Activated effector memory CD4-positive, alpha-beta T cell treated with Interleukin-2 at 50 U/mL for 16 hours (primary cell): ENCODE data around the gene SERPINH1.

Experiments
- DNase-seq: peaks from one replicate; pipeline ENCODE4 v3.0.0-alpha.2; 2020

SERPINH1 gene

GRCh38 chr11:75557666-75558494, 4.2 kb upstream of the SERPINH1 start:
- DNase-seq: no peak

GRCh38 chr11:75558939-75559843, 2.9 kb upstream of the SERPINH1 start:
- DNase-seq: no peak

GRCh38 chr11:75560644-75561043, 1.4 kb upstream of the SERPINH1 start:
- no peak for DNase-seq

- DNase-seq: no peak
Measured at GRCh38 chr11:75561426-75562047, 516 bp upstream of the SERPINH1 start.

- DNase-seq: no peak
Measured at GRCh38 chr11:75562836-75563484, 907 bp downstream of the SERPINH1 start.

GRCh38 chr11:75563501-75563977, 1.5 kb downstream of the SERPINH1 start:
- DNase-seq: no peak

GRCh38 chr11:75563978-75564552, 2.0 kb downstream of the SERPINH1 start:
- no peak for DNase-seq

GRCh38 chr11:75565221-75565814, 3.3 kb downstream of the SERPINH1 start:
- DNase-seq: no peak

GRCh38 chr11:75565916-75566762, 4.1 kb downstream of the SERPINH1 start:
- DNase-seq: no peak

GRCh38 chr11:75566763-75567279, 4.8 kb downstream of the SERPINH1 start:
- DNase-seq: no peak

GRCh38 chr11:75567971-75568370, 5.9 kb downstream of the SERPINH1 start:
- no peak for DNase-seq

GRCh38 chr11:75568616-75569219, 6.7 kb downstream of the SERPINH1 start:
- DNase-seq: no peak

GRCh38 chr11:75570559-75571139, 8.6 kb downstream of the SERPINH1 start:
- no peak for DNase-seq

GRCh38 chr11:75571625-75572024, 9.6 kb downstream of the SERPINH1 start:
- DNase-seq: no peak

- DNase-seq: no peak
Measured at GRCh38 chr11:75572744-75573143, 10.7 kb downstream of the SERPINH1 start.

GRCh38 chr11:75574698-75575602, 12.9 kb downstream of the SERPINH1 start:
- no peak for DNase-seq

- no peak for DNase-seq
Measured at GRCh38 chr11:75576017-75576416, 14.0 kb downstream of the SERPINH1 start.

GRCh38 chr11:75576499-75576918, 14.5 kb downstream of the SERPINH1 start:
- DNase-seq: no peak

- peak; percentile 38 for DNase-seq
Measured at GRCh38 chr11:75577207-75577606, 15.2 kb downstream of the SERPINH1 start.
